ENCODE measurements around the gene CD276.

CD276 gene

GRCh38 chr15:73686781-73687256, 2.6 kb downstream of the CD276 start:
- H3K4me2 ChIP-seq (ENCODE audit: low read length), result no peak overlapping the region
- no peaks in the 10 kb centered on the region for H3K79me2 ChIP-seq (ENCODE audit: control insufficient read depth, low read length)
- no peaks in the 10 kb centered on the region for H3K4me1 ChIP-seq (ENCODE audit: control insufficient read depth, low read length)
- H3K27ac ChIP-seq (ENCODE audit: low read depth, low read length), result no peak overlapping the region
- H3K9me3 ChIP-seq (ENCODE audit: control insufficient read depth, insufficient read depth, low read length), result no peaks in the 10 kb centered on the region
- no peaks in the 10 kb centered on the region for H3K9me2 ChIP-seq (replicated peaks; ENCODE audit: control insufficient read depth, low read length)
- H3K4me3 ChIP-seq (ENCODE audit: low read length), result no peak overlapping the region
- H4K20me1 ChIP-seq (ENCODE audit: control insufficient read depth, insufficient read depth, low read depth, low read length), result no peaks in the 10 kb centered on the region
- H3K27me3 ChIP-seq (ENCODE audit: control insufficient read depth, low read length), result peaks cover 10% of the 10 kb centered on the region
- TF ChIP-seq EZH2phosphoT487 (IDR thresholded peaks at IDR 0.05; ENCODE audit: borderline replicate concordance, low read length), result no peak
- TF ChIP-seq CTCF (IDR thresholded peaks at IDR 0.05; ENCODE audit: low read depth, low read length, poor library complexity, severe bottlenecking), result no peak
- no peaks in the 10 kb centered on the region for H3F3A ChIP-seq (ENCODE audit: control insufficient read depth, insufficient read depth)
- H3K36me3 ChIP-seq (ENCODE audit: control insufficient read depth, low read length), result no peaks in the 10 kb centered on the region

GRCh38 chr15:73687351-73687750, 3.2 kb downstream of the CD276 start:
- Histone ChIP-seq H3K27ac (ENCODE audit: low read depth, low read length) (no peak overlapping the region), H3K27me3 (ENCODE audit: control insufficient read depth, low read length) (peaks cover 10% of the 10 kb centered on the region), H3K9me3 (ENCODE audit: control insufficient read depth, insufficient read depth, low read length) (no peaks in the 10 kb centered on the region), H3K79me2 (ENCODE audit: control insufficient read depth, low read length) (no peaks in the 10 kb centered on the region), H3K4me1 (ENCODE audit: control insufficient read depth, low read length) (no peaks in the 10 kb centered on the region), H3K9me2 (replicated peaks; ENCODE audit: control insufficient read depth, low read length) (no peaks in the 10 kb centered on the region), H3K4me3 (ENCODE audit: low read length) (no peak overlapping the region), H3F3A (ENCODE audit: control insufficient read depth, insufficient read depth) (no peaks in the 10 kb centered on the region), H3K36me3 (ENCODE audit: control insufficient read depth, low read length) (no peaks in the 10 kb centered on the region), H3K4me2 (ENCODE audit: low read length) (no peak overlapping the region), H4K20me1 (ENCODE audit: control insufficient read depth, insufficient read depth, low read depth, low read length) (no peaks in the 10 kb centered on the region)
- no peak for TF ChIP-seq EZH2phosphoT487 (IDR thresholded peaks at IDR 0.05; ENCODE audit: borderline replicate concordance, low read length)
- no peak for TF ChIP-seq CTCF (IDR thresholded peaks at IDR 0.05; ENCODE audit: low read depth, low read length, poor library complexity, severe bottlenecking)

GRCh38 chr15:73688455-73688854, 4.3 kb downstream of the CD276 start:
- H3K4me2 ChIP-seq (ENCODE audit: low read length), result no peak overlapping the region
- no peaks in the 10 kb centered on the region for H3K36me3 ChIP-seq (ENCODE audit: control insufficient read depth, low read length)
- peaks cover 20% of the 10 kb centered on the region for H3K27me3 ChIP-seq (ENCODE audit: control insufficient read depth, low read length)
- H3K4me3 ChIP-seq (ENCODE audit: low read length), result no peak overlapping the region
- no peaks in the 10 kb centered on the region for H3F3A ChIP-seq (ENCODE audit: control insufficient read depth, insufficient read depth)
- TF ChIP-seq CTCF (IDR thresholded peaks at IDR 0.05; ENCODE audit: low read depth, low read length, poor library complexity, severe bottlenecking) (no peak), EZH2phosphoT487 (IDR thresholded peaks at IDR 0.05; ENCODE audit: borderline replicate concordance, low read length) (no peak)
- no peaks in the 10 kb centered on the region for H3K9me2 ChIP-seq (replicated peaks; ENCODE audit: control insufficient read depth, low read length)
- no peaks in the 10 kb centered on the region for H3K79me2 ChIP-seq (ENCODE audit: control insufficient read depth, low read length)
- H3K27ac ChIP-seq (ENCODE audit: low read depth, low read length), result no peak overlapping the region
- H4K20me1 ChIP-seq (ENCODE audit: control insufficient read depth, insufficient read depth, low read depth, low read length), result no peaks in the 10 kb centered on the region
- H3K9me3 ChIP-seq (ENCODE audit: control insufficient read depth, insufficient read depth, low read length), result no peaks in the 10 kb centered on the region
- no peaks in the 10 kb centered on the region for H3K4me1 ChIP-seq (ENCODE audit: control insufficient read depth, low read length)

All from DOHH2 (cell line).